HCT116 (cell line): ENCODE data around the gene RNF121. TPM values are rescaled to one million over a fixed set of nuclear protein-coding genes. Genes with fewer than 3 reads are reported as not detected.

ENCODE experiments used
- ATAC-seq: fragments of 200-7000 bp; cut with Tn5 transposase; 2 replicates; pipeline ENCODE4 v1.9.1; 2020; ENCODE audit warnings: mild to moderate bottlenecking, moderate library complexity
- BruUV-seq: library from RNA; stranded (reverse); fragments of 400-500 nt; replicated peaks from 2 replicates; lab custom pipeline; 2021; lab: Mats Ljungman, UMichigan
- CTCF ChIA-PET: fragments of 300-600 bp; sonication (Branson Sonifier 250); formaldehyde crosslinking; loops from one replicate; lab custom pipeline; 2021; ENCODE audit warnings: antibody characterized with exemption; lab: Charles Lee
- POLR2A ChIA-PET: fragments of 300-600, 350-600 bp; sonication (Branson Sonifier 250); formaldehyde crosslinking; loops from one replicate; lab custom pipeline; 2021; ENCODE audit warnings: antibody characterized with exemption; lab: Charles Lee
- RAD21 ChIA-PET, 2 experiments: fragments of 300-600 bp; sonication (Branson Sonifier 250); formaldehyde crosslinking; loops; one replicate each; lab custom pipeline; 2023; ENCODE audit warnings: low total read pairs in 2 of 2; ENCODE audit not compliant: uncharacterized antibody in 2 of 2, unreplicated experiment in 2 of 2, low non-redundant PET in 1 of 2; lab: Charles Lee
- DNase-seq: peaks from one replicate; pipeline ENCODE4 v3.0.0-alpha.2; 2010; ENCODE audit warnings: low read depth, low spot score
- H2AFZ ChIP-seq: fragments of 200-600 bp; shearing (Covaris generic), sonication (generic); 2 replicates; pipeline ENCODE4 v1.6.1; 2017; ENCODE audit warnings: low read depth, mixed run types, mixed read lengths, antibody characterized with exemption, low read length; ENCODE audit not compliant: poor library complexity, severe bottlenecking
- H3K27ac ChIP-seq: 2 replicates; pipeline ENCODE4 v1.5.1; 2012; ENCODE audit warnings: low read depth, low read length
- H3K27me3 ChIP-seq: fragments of 200-600 bp; sonication (generic); 2 replicates; pipeline ENCODE4 v1.6.1; 2016; ENCODE audit warnings: mixed run types, low read length, mixed read lengths; ENCODE audit not compliant: insufficient read depth
- H3K36me3 ChIP-seq, 2 experiments: fragments of 200-500 bp in 1 of 2; fragments of 200-600 bp in 1 of 2; sonication (Bioruptor generic) in 1 of 2; sonication (generic) in 1 of 2; 2 replicates each; pipeline versions ENCODE4 v1.5.1 to v1.6.1; 2014 to 2016; ENCODE audit warnings: low read length in 2 of 2, inconsistent platforms in 1 of 2, mixed read lengths in 1 of 2, mixed run types in 1 of 2; ENCODE audit not compliant: insufficient read depth in 2 of 2, control insufficient read depth in 1 of 2
- H3K4me1 ChIP-seq, 2 experiments: fragments of 200-600 bp in 1 of 2; sonication (generic) in 1 of 2; 2 replicates each; pipeline versions ENCODE4 v1.5.1 to v1.6.1; 2012 to 2017; ENCODE audit warnings: low read length in 2 of 2, inconsistent platforms in 1 of 2, mild to moderate bottlenecking in 1 of 2, mixed read lengths in 1 of 2, mixed run types in 1 of 2, moderate library complexity in 1 of 2; ENCODE audit not compliant: insufficient read depth in 2 of 2, control insufficient read depth in 1 of 2
- H3K4me2 ChIP-seq: fragments of 200-600 bp; sonication (generic); 2 replicates; pipeline ENCODE4 v1.6.1; 2017; ENCODE audit warnings: mixed run types, low read length, mixed read lengths
- H3K4me3 ChIP-seq, 2 experiments: fragments of 200-600 bp in 1 of 2; sonication (generic) in 1 of 2; replicated peaks in 1 of 2; 2 replicates each; pipeline ENCODE4 v1.5.1; 2011 to 2016; ENCODE audit warnings: low read length in 2 of 2, control low read depth in 1 of 2, low read depth in 1 of 2, mild to moderate bottlenecking in 1 of 2, mixed read lengths in 1 of 2, mixed run types in 1 of 2
- H3K79me2 ChIP-seq: fragments of 200-600 bp; sonication (generic); 2 replicates; pipeline ENCODE4 v1.6.1; 2017; ENCODE audit warnings: mild to moderate bottlenecking, mixed run types, low read length, moderate library complexity, mixed read lengths; ENCODE audit not compliant: insufficient read depth
- H3K9ac ChIP-seq: fragments of 200-600 bp; sonication (generic); 2 replicates; pipeline ENCODE4 v1.6.1; 2016; ENCODE audit warnings: low read length, mixed read lengths
- H3K9me2 ChIP-seq: fragments of 200-600 bp; sonication (generic), shearing (Covaris generic); 2 replicates; pipeline ENCODE4 v1.6.1; 2017; ENCODE audit warnings: mixed run types, mild to moderate bottlenecking, moderate library complexity; ENCODE audit not compliant: insufficient read depth
- H3K9me3 ChIP-seq, 2 experiments: fragments of 200-500 bp in 1 of 2; fragments of 200-600 bp in 1 of 2; sonication (Bioruptor generic) in 1 of 2; sonication (generic) in 1 of 2; 2 replicates each; pipeline ENCODE4 v1.6.1; 2014 to 2017; ENCODE audit warnings: low read length in 2 of 2, mixed read lengths in 2 of 2, inconsistent platforms in 1 of 2, low read depth in 1 of 2, mild to moderate bottlenecking in 1 of 2, mixed run types in 1 of 2, moderate library complexity in 1 of 2; ENCODE audit not compliant: control insufficient read depth in 1 of 2, insufficient read depth in 1 of 2
- H4K20me1 ChIP-seq: fragments of 200-600 bp; sonication (generic), shearing (Covaris generic); 2 replicates; pipeline ENCODE4 v1.6.1; 2017; ENCODE audit warnings: mixed run types, mild to moderate bottlenecking, moderate library complexity; ENCODE audit not compliant: insufficient read depth
- CEBPB ChIP-seq: IDR thresholded peaks from 2 replicates; pipeline ENCODE4 v1.6.1; 2012; ENCODE audit warnings: low read depth
- CTCF ChIP-seq, 3 experiments: fragments of 200-600 bp in 1 of 3; sonication (generic) in 1 of 3; IDR thresholded peaks in 2 of 3; conservative IDR thresholded peaks in 1 of 3; 2 replicates each; pipeline ENCODE4 v1.5.1; 2012 to 2017; ENCODE audit warnings: low read depth in 2 of 3, low read length in 2 of 3, antibody characterized with exemption in 1 of 3, borderline replicate concordance in 1 of 3, control low read depth in 1 of 3, mild to moderate bottlenecking in 1 of 3, mixed read lengths in 1 of 3, mixed run types in 1 of 3, moderate library complexity in 1 of 3; ENCODE audit not compliant: insufficient read depth in 1 of 3
- EGR1 ChIP-seq: IDR thresholded peaks from 2 replicates; pipeline ENCODE4 v1.6.1; 2012; ENCODE audit warnings: low read depth
- ELF1 ChIP-seq: IDR thresholded peaks from 2 replicates; pipeline ENCODE4 v1.6.1; 2012; ENCODE audit warnings: low read depth, borderline replicate concordance
- EZH2 ChIP-seq: fragments of 200-600 bp; sonication (generic); IDR thresholded peaks from 2 replicates; pipeline ENCODE4 v1.6.1; 2017; ENCODE audit warnings: antibody characterized with exemption, mixed run types
- EZH2phosphoT487 ChIP-seq: fragments of 200-600 bp; IDR thresholded peaks from 2 replicates; pipeline ENCODE4 v1.6.1; 2018; ENCODE audit warnings: antibody characterized with exemption, borderline replicate concordance
- MAX ChIP-seq: IDR thresholded peaks from 2 replicates; pipeline ENCODE4 v1.6.1; 2012
- POLR2AphosphoS5 ChIP-seq: IDR thresholded peaks from 2 replicates; pipeline ENCODE4 v1.6.1; 2011; ENCODE audit warnings: mild to moderate bottlenecking, low read depth, low read length, moderate library complexity
- RAD21 ChIP-seq: IDR thresholded peaks from 2 replicates; pipeline ENCODE4 v1.6.1; 2012; ENCODE audit warnings: low read depth, mild to moderate bottlenecking
- REST ChIP-seq: IDR thresholded peaks from 2 replicates; pipeline ENCODE4 v1.6.1; 2012; ENCODE audit warnings: low read depth
- TCF7L2 ChIP-seq: IDR thresholded peaks from 2 replicates; pipeline ENCODE4 v1.7.0; 2011; ENCODE audit warnings: borderline replicate concordance, inconsistent platforms; ENCODE audit not compliant: insufficient read depth, insufficient read length; ENCODE audit errors: extremely low read depth
- YY1 ChIP-seq: IDR thresholded peaks from 2 replicates; pipeline ENCODE4 v1.6.1; 2011; ENCODE audit warnings: low read length, low read depth, moderate library complexity, mild to moderate bottlenecking; ENCODE audit not compliant: insufficient replicate concordance; ENCODE audit errors: extremely low read depth
- ZBTB33 ChIP-seq: IDR thresholded peaks from 2 replicates; pipeline ENCODE4 v1.6.1; 2011; ENCODE audit warnings: mild to moderate bottlenecking, low read length, moderate library complexity; ENCODE audit not compliant: insufficient replicate concordance; ENCODE audit errors: extremely low read depth
- ZNF274 ChIP-seq: fragments of 200-500 bp; sonication (Bioruptor generic); IDR thresholded peaks from 2 replicates; pipeline ENCODE4 v1.6.1; 2014; ENCODE audit warnings: mild to moderate bottlenecking, low read depth, low read length, inconsistent platforms
- intact Hi-C: fragments of 100-400 bp; cut with micrococcal nuclease; formaldehyde crosslinking; loops from 2 replicates; pipeline ENCODE4 v1.10.0; 2022
- total RNA-seq: library from RNA; stranded (reverse); gene quantifications from one replicate; pipeline ENCODE4 v1.2.1, GENCODE V29; 2021; ENCODE audit not compliant: unreplicated experiment

The RNF121 gene
- total RNA-seq, 1 experiment from 2014 or later, result 24.5 TPM

GRCh38 chr11:71937826-71938225, 9.0 kb downstream of the RNF121 start:
- ChIA-PET RAD21 (no interaction called here), POLR2A (interaction anchor here (0.6 kb wide), 1 partner anchor 18 kb away, joined by 4 read pairs; no protein-coding TSS in a partner anchor), CTCF (no interaction called here)
- Histone ChIP-seq H3K9me2 (no peaks in the 10 kb centered on the region), H4K20me1 (no peaks in the 10 kb centered on the region; the same call in 1 of the 2 replicates), H2AFZ (no peak overlapping the region), H3K79me2 (peaks cover 91% of the 10 kb centered on the region), H3K4me2 (no peak overlapping the region), H3K9ac (no peak overlapping the region), H3K4me1 (peaks cover 0 to 16% of the 10 kb centered on the region in 2 experiments; a peak in 2 of 4 replicates), H3K27me3 (no peaks in the 10 kb centered on the region), H3K27ac (no peak overlapping the region), H3K36me3 (no peaks in the 10 kb centered on the region; a peak in 1 of 4 replicates), H3K4me3 (no peak overlapping the region), H3K9me3 (no peaks in the 10 kb centered on the region)
- ATAC-seq (no peak), DNase-seq (no peak)
- no TSS peak for BruUV-seq
- intact Hi-C loops, result no loop called here
- TF ChIP-seq ZNF274 (no peak), TCF7L2 (no peak), YY1 (no peak), EGR1 (no peak), ZBTB33 (no peak), CEBPB (no peak), EZH2 (no peak), EZH2phosphoT487 (no peak), MAX (no peak), ELF1 (no peak), REST (no peak), POLR2AphosphoS5 (no peak), CTCF (IDR thresholded peaks at IDR 0.05 in 2 of 3, conservative IDR thresholded peaks at IDR 0.05 in 1 of 3; ENCODE audit: borderline replicate concordance in 1 of 3, insufficient read depth in 1 of 3, low read depth in 2 of 3, low read length in 2 of 3) (no peak), RAD21 (no peak)
